Mesendoderm (in vitro differentiated cells): ENCODE results near the gene DPYSL4.

Experiments used
- DNase-seq: peaks from one replicate; pipeline ENCODE4 v3.0.0; 2013
- H2AK5ac ChIP-seq: 2 replicates; pipeline ENCODE4 v1.6.1; 2013; ENCODE audit warnings: low read length, inconsistent platforms
- H2BK120ac ChIP-seq: 2 replicates; pipeline ENCODE4 v1.6.1; 2013; ENCODE audit warnings: low read depth, mild to moderate bottlenecking, low read length, moderate library complexity, mixed read lengths
- H2BK15ac ChIP-seq: replicated peaks from 2 replicates; pipeline ENCODE4 v1.6.1; 2013; ENCODE audit warnings: low read depth, mild to moderate bottlenecking, moderate library complexity
- H2BK5ac ChIP-seq: 2 replicates; pipeline ENCODE4 v1.6.1; 2013; ENCODE audit warnings: low read length, inconsistent platforms
- H3K18ac ChIP-seq: 2 replicates; pipeline ENCODE4 v1.6.1; 2013; ENCODE audit warnings: mild to moderate bottlenecking, low read length, mixed read lengths
- H3K23ac ChIP-seq: one replicate; pipeline ENCODE4 v1.6.1; 2013; ENCODE audit warnings: low read length
- H3K27ac ChIP-seq: 2 replicates; pipeline ENCODE4 v1.5.1; 2013; ENCODE audit warnings: low read depth, mild to moderate bottlenecking, inconsistent platforms, low read length, moderate library complexity
- H3K27me3 ChIP-seq: 2 replicates; pipeline ENCODE4 v1.6.1; 2013; ENCODE audit warnings: low read length, control low read depth, mild to moderate bottlenecking, inconsistent platforms; ENCODE audit not compliant: insufficient read depth, poor library complexity
- H3K36me3 ChIP-seq: 2 replicates; pipeline ENCODE4 v1.6.1; 2013; ENCODE audit warnings: low read length, inconsistent platforms; ENCODE audit not compliant: control insufficient read depth, insufficient read depth
- H3K4ac ChIP-seq: one replicate; pipeline ENCODE4 v1.6.1; 2013; ENCODE audit warnings: low read depth, mild to moderate bottlenecking, low read length, moderate library complexity
- H3K4me1 ChIP-seq: 2 replicates; pipeline ENCODE4 v1.6.1; 2013; ENCODE audit warnings: low read depth, low read length, inconsistent platforms; ENCODE audit not compliant: control insufficient read depth
- H3K4me2 ChIP-seq: 2 replicates; pipeline ENCODE4 v1.6.1; 2013; ENCODE audit warnings: low read length
- H3K4me3 ChIP-seq: 2 replicates; pipeline ENCODE4 v1.5.1; 2013; ENCODE audit warnings: mild to moderate bottlenecking, low read length
- H3K56ac ChIP-seq: one replicate; pipeline ENCODE4 v1.6.1; 2013; ENCODE audit warnings: low read length
- H3K79me1 ChIP-seq: 2 replicates; pipeline ENCODE4 v1.6.1; 2013; ENCODE audit warnings: low read length, inconsistent platforms
- H3K79me2 ChIP-seq: 2 replicates; pipeline ENCODE4 v1.6.1; 2013; ENCODE audit warnings: mild to moderate bottlenecking, low read length; ENCODE audit not compliant: control insufficient read depth, insufficient read depth
- H3K9ac ChIP-seq: 2 replicates; pipeline ENCODE4 v1.6.1; 2013; ENCODE audit warnings: low read length, inconsistent platforms
- H4K5ac ChIP-seq: one replicate; pipeline ENCODE4 v1.6.1; 2013; ENCODE audit warnings: low read length
- H4K8ac ChIP-seq: one replicate; pipeline ENCODE4 v1.6.1; 2013; ENCODE audit warnings: low read depth, mild to moderate bottlenecking, control low read depth, low read length, moderate library complexity
- WGBS: extraction: QIAGEN DNeasy Blood & Tissue Kit; methylation state at CpG from one replicate; pipeline ENCODE4 v1.1.7; 2013; ENCODE audit warnings: low lambda C conversion rate, missing lambda C conversion rate; ENCODE audit not compliant: insufficient coverage; ENCODE audit errors: extremely low coverage; 5-methylcytosine and 5-hydroxymethylcytosine counted together

Gene DPYSL4

GRCh38 chr10:132151951-132152505 lies 34.7 kb upstream of the DPYSL4 start:
- Histone ChIP-seq H3K18ac (no peak overlapping the region), H2BK15ac (no peak overlapping the region), H3K56ac (no peak overlapping the region), H3K4me3 (no peak overlapping the region), H3K27ac (no peak overlapping the region), H3K4ac (no peak overlapping the region), H2BK120ac (no peak overlapping the region), H3K4me1 (no peaks in the 10 kb centered on the region), H2AK5ac (no peak overlapping the region), H3K4me2 (no peak overlapping the region), H2BK5ac (no peak overlapping the region), H3K23ac (no peak overlapping the region), H3K79me1 (no peaks in the 10 kb centered on the region), H4K8ac (no peak overlapping the region), H3K36me3 (no peaks in the 10 kb centered on the region), H4K5ac (no peak overlapping the region), H3K9ac (no peak overlapping the region), H3K27me3 (no peaks in the 10 kb centered on the region), H3K79me2 (no peaks in the 10 kb centered on the region)
- WGBS = no CpG with 5 or more reads among the region's 3 CpGs
- DNase-seq = no peak

GRCh38 chr10:132152896-132153580 lies 33.7 kb upstream of the DPYSL4 start:
- Histone ChIP-seq H3K27me3 (no peaks in the 10 kb centered on the region), H3K4me1 (no peaks in the 10 kb centered on the region), H4K5ac (no peak overlapping the region), H3K4me3 (no peak overlapping the region), H3K23ac (no peak overlapping the region), H3K9ac (no peak overlapping the region), H3K36me3 (no peaks in the 10 kb centered on the region), H3K79me2 (no peaks in the 10 kb centered on the region), H2BK5ac (no peak overlapping the region), H3K56ac (no peak overlapping the region), H3K4ac (no peak overlapping the region), H2BK15ac (no peak overlapping the region), H3K79me1 (no peaks in the 10 kb centered on the region), H2AK5ac (no peak overlapping the region), H3K4me2 (no peak overlapping the region), H3K18ac (no peak overlapping the region), H3K27ac (no peak overlapping the region), H4K8ac (no peak overlapping the region), H2BK120ac (no peak overlapping the region)
- no peak for DNase-seq
- WGBS = no CpG with 5 or more reads among the region's 13 CpGs

- no peak overlapping the region for H3K18ac ChIP-seq
- WGBS = no CpG with 5 or more reads among the region's 19 CpGs
- H3K4me3 ChIP-seq = no peak overlapping the region
- H3K79me1 ChIP-seq = no peaks in the 10 kb centered on the region
- H4K5ac ChIP-seq = no peak overlapping the region
- no peak overlapping the region for H4K8ac ChIP-seq
- no peak overlapping the region for H2BK15ac ChIP-seq
- no peak overlapping the region for H3K9ac ChIP-seq
- no peak overlapping the region for H3K4ac ChIP-seq
- no peak overlapping the region for H3K27ac ChIP-seq
- H3K79me2 ChIP-seq = no peaks in the 10 kb centered on the region
- no peak overlapping the region for H2BK120ac ChIP-seq
- H3K56ac ChIP-seq = no peak overlapping the region
- H2AK5ac ChIP-seq = no peak overlapping the region
- H3K4me1 ChIP-seq = no peaks in the 10 kb centered on the region
- no peak overlapping the region for H2BK5ac ChIP-seq
- no peak overlapping the region for H3K23ac ChIP-seq
- DNase-seq = no peak
- no peak overlapping the region for H3K4me2 ChIP-seq
- H3K36me3 ChIP-seq = no peaks in the 10 kb centered on the region
- H3K27me3 ChIP-seq = no peaks in the 10 kb centered on the region
Measured at GRCh38 chr10:132153616-132154217, 33.0 kb upstream of the DPYSL4 start.

GRCh38 chr10:132154440-132154839 lies 32.3 kb upstream of the DPYSL4 start:
- no peak overlapping the region for H3K27ac ChIP-seq
- H3K56ac ChIP-seq = no peak overlapping the region
- WGBS = no CpG with 5 or more reads among the region's 7 CpGs
- H3K18ac ChIP-seq = no peak overlapping the region
- DNase-seq = no peak
- H2AK5ac ChIP-seq = no peak overlapping the region
- no peaks in the 10 kb centered on the region for H3K79me2 ChIP-seq
- no peak overlapping the region for H3K23ac ChIP-seq
- H4K8ac ChIP-seq = no peak overlapping the region
- no peak overlapping the region for H3K4me2 ChIP-seq
- H3K36me3 ChIP-seq = no peaks in the 10 kb centered on the region
- no peak overlapping the region for H2BK120ac ChIP-seq
- H3K4me1 ChIP-seq = no peaks in the 10 kb centered on the region
- no peak overlapping the region for H2BK5ac ChIP-seq
- no peak overlapping the region for H3K9ac ChIP-seq
- no peaks in the 10 kb centered on the region for H3K79me1 ChIP-seq
- no peak overlapping the region for H3K4me3 ChIP-seq
- H4K5ac ChIP-seq = no peak overlapping the region
- no peak overlapping the region for H3K4ac ChIP-seq
- H3K27me3 ChIP-seq = no peaks in the 10 kb centered on the region
- H2BK15ac ChIP-seq = no peak overlapping the region

- Histone ChIP-seq H3K79me1 (no peaks in the 10 kb centered on the region), H2BK5ac (no peak overlapping the region), H3K79me2 (no peaks in the 10 kb centered on the region), H3K27ac (no peak overlapping the region), H3K4ac (no peak overlapping the region), H3K18ac (no peak overlapping the region), H4K8ac (no peak overlapping the region), H3K23ac (no peak overlapping the region), H2BK120ac (no peak overlapping the region), H4K5ac (no peak overlapping the region), H3K27me3 (no peaks in the 10 kb centered on the region), H3K56ac (no peak overlapping the region), H3K36me3 (no peaks in the 10 kb centered on the region), H3K4me2 (no peak overlapping the region), H3K4me1 (no peaks in the 10 kb centered on the region), H3K4me3 (no peak overlapping the region), H3K9ac (no peak overlapping the region), H2BK15ac (no peak overlapping the region), H2AK5ac (no peak overlapping the region)
- WGBS = no CpG with 5 or more reads among the region's 1 CpG
- no peak for DNase-seq
Measured at GRCh38 chr10:132154931-132155330, 31.8 kb upstream of the DPYSL4 start.
